ENCODE results near the gene XPO6. TPM values are rescaled to one million over a fixed set of nuclear protein-coding genes. Genes with fewer than 3 reads are reported as not detected.

XPO6 gene
- total RNA-seq, 1 experiment from 2014 or later = 124 TPM

GRCh38 chr16:28093385-28093725, 118.4 kb downstream of the XPO6 start:
- Histone ChIP-seq H3K9ac (ENCODE audit: extremely low read depth, insufficient read length, low read length) (no peak overlapping the region), H3K4ac (ENCODE audit: low read depth, low read length) (no peak overlapping the region), H3K27me3 (ENCODE audit: insufficient read depth, low read length) (no peaks in the 10 kb centered on the region), H4K8ac (replicated peaks; ENCODE audit: insufficient read length, low read depth, low read length) (no peak overlapping the region), H3K4me2 (ENCODE audit: insufficient read depth, insufficient read length, low read length) (no peak overlapping the region), H2BK5ac (ENCODE audit: insufficient read length, low read length) (no peak overlapping the region), H3K23me2 (ENCODE audit: insufficient read length, low read depth, low read length, poor library complexity, severe bottlenecking) (peaks cover 4% of the 10 kb centered on the region), H4K91ac (ENCODE audit: insufficient read length, low read depth, low read length) (no peak overlapping the region), H3K79me2 (ENCODE audit: insufficient read depth, low read length) (no peaks in the 10 kb centered on the region), H2BK15ac (ENCODE audit: low read depth, low read length) (no peak overlapping the region), H3T11ph (ENCODE audit: low read length) (no peak overlapping the region), H2AFZ (ENCODE audit: low read length) (no peak overlapping the region), H3K79me1 (ENCODE audit: insufficient read depth, low read depth, low read length, poor library complexity, severe bottlenecking) (no peaks in the 10 kb centered on the region), H3K27ac (ENCODE audit: insufficient read length, low read depth, low read length) (no peak overlapping the region), H2BK12ac (ENCODE audit: insufficient read length, low read depth, low read length) (no peak overlapping the region), H2AK5ac (ENCODE audit: insufficient read length, low read length) (no peak overlapping the region), H4K20me1 (ENCODE audit: control insufficient read depth, insufficient read depth, insufficient read length) (peaks cover 2% of the 10 kb centered on the region), H2BK20ac (ENCODE audit: low read depth, low read length, poor library complexity, severe bottlenecking) (no peak overlapping the region), H3K9me3 (ENCODE audit: control insufficient read depth, low read depth, low read length) (no peaks in the 10 kb centered on the region), H2BK120ac (ENCODE audit: low read depth, low read length, poor library complexity, severe bottlenecking) (no peak overlapping the region), H4K5ac (ENCODE audit: insufficient read length, low read depth, low read length) (no peak overlapping the region), H3K18ac (ENCODE audit: insufficient read length, low read depth, low read length) (no peak overlapping the region), H3K4me1 (ENCODE audit: insufficient read depth, low read length) (0 out of 2 replicates have a peak, but pooled peaks cover 9% of the 10 kb centered on the region), H3K23ac (ENCODE audit: insufficient read length, low read depth, low read length) (no peak overlapping the region), H3K14ac (ENCODE audit: insufficient read depth, low read length) (no peak overlapping the region), H3K56ac (ENCODE audit: insufficient read length, low read depth, low read length) (no peak overlapping the region)
- peaks cover 29% of the 10 kb centered on the region in 2 experiments for H3K4me1 Mint-ChIP-seq
- no CpG with 5 or more reads among the region's 5 CpGs for WGBS (ENCODE audit: extremely low coverage, insufficient read length, low lambda C conversion rate)
- H3K27me3 Mint-ChIP-seq (ENCODE audit: low read depth) = no peaks in the 10 kb centered on the region; the same call in 1 of the 2 replicates
- no peak for DNase-seq
- H3K36me3 Mint-ChIP-seq (ENCODE audit: insufficient read depth in 1 of 3, low read depth in 3 of 3) = peaks cover 6 to 23% (median 17%) of the 10 kb centered on the region in 3 experiments; a peak in 5 of 7 replicates
- H3K4me3 Mint-ChIP-seq = peak overlapping the region; percentile 16 to 26; a peak in 2 of 5 replicates
- H3K27ac Mint-ChIP-seq = peak overlapping the region; percentile 56 to 97 (median 89); a peak in 4 of 7 replicates
- no peaks in the 10 kb centered on the region; a peak in 1 of 5 replicates for H3K9me3 Mint-ChIP-seq
- TF ChIP-seq CTCF (conservative IDR thresholded peaks at IDR 0.05) = no peak

All from H9 (cell line).